ENCODE results near the gene FOXO6. TPM values are rescaled to one million over a fixed set of nuclear protein-coding genes. Genes with fewer than 3 reads are reported as not detected.

FOXO6 gene
- polyA plus RNA-seq, 4 donors: 0.34 to 4.1 TPM; not detected in 2

DNA sequence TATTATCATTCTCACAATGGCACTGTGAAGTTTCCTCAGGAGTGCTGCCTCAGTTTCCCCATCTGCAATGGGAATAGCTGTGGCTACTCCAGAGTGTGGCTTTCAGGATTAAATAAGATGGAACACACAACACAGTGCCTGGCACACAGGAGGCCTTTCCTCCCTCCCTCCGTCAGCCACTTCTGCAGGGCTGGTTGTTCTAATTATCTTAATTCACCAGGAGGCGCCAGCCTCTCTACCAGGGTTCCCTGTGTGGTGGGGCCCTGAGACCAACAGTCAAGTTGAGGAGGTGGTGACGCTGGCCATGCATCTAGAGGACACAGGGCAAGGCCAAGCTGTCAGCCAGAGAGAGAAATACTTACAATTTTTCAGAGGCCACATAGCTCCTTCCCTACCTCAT, 6.3 kb upstream of the FOXO6 start:
- H3K4me3 ChIP-seq (ENCODE audit: low read depth in 1 of 3, low read length in 3 of 3): no peak overlapping the region
- FAIRE-seq: no peak
- H3K9me3 ChIP-seq (ENCODE audit: control insufficient read depth in 2 of 2, insufficient read depth in 1 of 2, low read depth in 1 of 2, low read length in 1 of 2): no peaks in the 10 kb centered on the region
- WGBS, 3 donors: 90 to 95% (median 92%) methylated on average over 3 of the region's 3 CpGs
- H3K27ac ChIP-seq (ENCODE audit: low read depth in 1 of 3, low read length in 2 of 3): no peak overlapping the region
- H3K4me1 ChIP-seq (ENCODE audit: control insufficient read depth in 3 of 3, insufficient read depth in 2 of 3, low read depth in 1 of 3, low read length in 2 of 3): peaks cover 0 to 24% (median 0%) of the 10 kb centered on the region in 3 donors
- no peak for DNase-seq
- no peaks in the 10 kb centered on the region for H3K36me3 ChIP-seq (ENCODE audit: control insufficient read depth in 3 of 3, insufficient read depth in 2 of 3, low read depth in 1 of 3, low read length in 3 of 3)
- H3K27me3 ChIP-seq (ENCODE audit: control insufficient read depth in 3 of 3, insufficient read depth in 3 of 3, low read length in 3 of 3): no peaks in the 10 kb centered on the region

DNA sequence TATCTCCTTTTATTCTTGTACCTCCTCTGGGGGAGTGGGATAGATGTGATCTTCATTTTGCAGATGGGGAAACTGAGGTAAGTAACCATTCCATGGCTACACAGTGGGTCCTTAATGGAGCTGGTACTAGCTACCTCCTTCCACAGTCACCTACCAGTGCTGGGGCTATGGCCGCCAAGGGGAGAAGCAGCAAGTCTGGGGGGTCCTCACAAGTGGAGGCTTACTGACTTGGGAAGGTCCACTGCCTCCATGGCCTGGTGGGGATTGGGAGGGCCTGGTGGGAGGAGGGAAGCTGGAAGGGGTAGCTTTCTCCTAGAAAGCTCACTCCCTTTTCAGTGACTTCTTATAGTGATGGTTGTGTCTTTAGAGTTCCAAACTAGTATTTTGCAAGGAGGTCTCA, 5.9 kb upstream of the FOXO6 start:
- 100% methylated on average over 1 of the region's 1 CpG for WGBS, 3 donors
- FAIRE-seq (no peak), DNase-seq (no peak)
- Histone ChIP-seq H3K9me3 (ENCODE audit: control insufficient read depth in 2 of 2, insufficient read depth in 1 of 2, low read depth in 1 of 2, low read length in 1 of 2) (no peaks in the 10 kb centered on the region), H3K4me1 (ENCODE audit: control insufficient read depth in 3 of 3, insufficient read depth in 2 of 3, low read depth in 1 of 3, low read length in 2 of 3) (peaks cover 0 to 28% (median 0%) of the 10 kb centered on the region in 3 donors), H3K27ac (ENCODE audit: low read depth in 1 of 3, low read length in 2 of 3) (no peak overlapping the region), H3K27me3 (ENCODE audit: control insufficient read depth in 3 of 3, insufficient read depth in 3 of 3, low read length in 3 of 3) (no peaks in the 10 kb centered on the region), H3K36me3 (ENCODE audit: control insufficient read depth in 3 of 3, insufficient read depth in 2 of 3, low read depth in 1 of 3, low read length in 3 of 3) (no peaks in the 10 kb centered on the region), H3K4me3 (ENCODE audit: low read depth in 1 of 3, low read length in 3 of 3) (no peak overlapping the region)

DNA sequence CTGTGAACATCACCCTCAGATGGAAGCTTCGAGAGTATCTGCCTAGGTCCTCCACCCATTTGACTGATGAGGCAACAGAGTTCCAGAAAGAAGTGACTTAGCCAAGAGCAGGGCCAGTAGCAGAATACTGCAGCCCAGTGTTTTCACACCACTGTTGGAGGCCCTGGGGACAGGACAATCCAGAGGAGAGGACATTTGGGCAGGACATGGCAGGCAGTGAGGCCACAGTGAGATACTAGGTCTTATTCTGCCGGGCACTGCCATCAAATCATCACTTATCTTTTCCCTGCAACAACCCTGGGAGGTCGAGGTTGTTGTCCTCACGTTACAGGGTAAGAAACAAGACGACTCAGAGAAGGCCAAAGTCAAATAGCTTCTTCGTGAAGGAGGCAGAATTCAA, 5.5 kb upstream of the FOXO6 start:
- WGBS, 3 donors: 63 to 74% (median 73%) methylated on average over 6 of the region's 6 CpGs
- FAIRE-seq: no peak
- no peaks in the 10 kb centered on the region for H3K27me3 ChIP-seq (ENCODE audit: control insufficient read depth in 3 of 3, insufficient read depth in 3 of 3, low read length in 3 of 3)
- H3K4me1 ChIP-seq (ENCODE audit: control insufficient read depth in 3 of 3, insufficient read depth in 2 of 3, low read depth in 1 of 3, low read length in 2 of 3): peaks cover 0 to 32% (median 0%) of the 10 kb centered on the region in 3 donors
- no peaks in the 10 kb centered on the region for H3K9me3 ChIP-seq (ENCODE audit: control insufficient read depth in 2 of 2, insufficient read depth in 1 of 2, low read depth in 1 of 2, low read length in 1 of 2)
- no peak overlapping the region for H3K27ac ChIP-seq (ENCODE audit: low read depth in 1 of 3, low read length in 2 of 3)
- no peak overlapping the region for H3K4me3 ChIP-seq (ENCODE audit: low read depth in 1 of 3, low read length in 3 of 3)
- DNase-seq: no peak
- H3K36me3 ChIP-seq (ENCODE audit: control insufficient read depth in 3 of 3, insufficient read depth in 2 of 3, low read depth in 1 of 3, low read length in 3 of 3): no peaks in the 10 kb centered on the region

DNA sequence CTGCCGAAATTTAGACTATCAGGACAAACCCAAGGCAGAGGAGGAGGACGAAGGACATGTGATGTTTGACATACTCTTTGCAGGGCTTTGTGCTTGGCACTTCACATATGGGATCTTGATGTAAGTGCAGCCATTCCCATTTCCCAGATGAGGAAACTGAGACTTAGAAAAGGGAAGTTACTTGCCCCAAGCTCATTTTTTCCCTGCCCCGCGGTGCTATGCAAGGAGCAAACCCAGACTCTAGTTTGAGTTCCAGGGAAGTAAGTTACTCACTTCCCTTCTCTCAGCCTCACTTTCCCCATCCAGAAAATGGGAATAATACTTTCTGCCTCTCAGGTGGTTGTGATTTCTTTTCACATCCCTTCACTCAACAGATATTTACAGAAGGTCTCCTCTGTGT, 4.5 kb upstream of the FOXO6 start:
- FAIRE-seq: no peak
- Histone ChIP-seq H3K36me3 (ENCODE audit: control insufficient read depth in 3 of 3, insufficient read depth in 2 of 3, low read depth in 1 of 3, low read length in 3 of 3) (no peaks in the 10 kb centered on the region), H3K9me3 (ENCODE audit: control insufficient read depth in 2 of 2, insufficient read depth in 1 of 2, low read depth in 1 of 2, low read length in 1 of 2) (no peaks in the 10 kb centered on the region), H3K27ac (ENCODE audit: low read depth in 1 of 3, low read length in 2 of 3) (no peak overlapping the region), H3K4me3 (ENCODE audit: low read depth in 1 of 3, low read length in 3 of 3) (no peak overlapping the region), H3K27me3 (ENCODE audit: control insufficient read depth in 3 of 3, insufficient read depth in 3 of 3, low read length in 3 of 3) (no peaks in the 10 kb centered on the region), H3K4me1 (ENCODE audit: control insufficient read depth in 3 of 3, insufficient read depth in 2 of 3, low read depth in 1 of 3, low read length in 2 of 3) (peaks cover 0 to 32% (median 0%) of the 10 kb centered on the region in 3 donors)
- WGBS, 3 donors: 92 to 97% (median 92%) methylated on average over 4 of the region's 4 CpGs
- no peak for DNase-seq

DNA sequence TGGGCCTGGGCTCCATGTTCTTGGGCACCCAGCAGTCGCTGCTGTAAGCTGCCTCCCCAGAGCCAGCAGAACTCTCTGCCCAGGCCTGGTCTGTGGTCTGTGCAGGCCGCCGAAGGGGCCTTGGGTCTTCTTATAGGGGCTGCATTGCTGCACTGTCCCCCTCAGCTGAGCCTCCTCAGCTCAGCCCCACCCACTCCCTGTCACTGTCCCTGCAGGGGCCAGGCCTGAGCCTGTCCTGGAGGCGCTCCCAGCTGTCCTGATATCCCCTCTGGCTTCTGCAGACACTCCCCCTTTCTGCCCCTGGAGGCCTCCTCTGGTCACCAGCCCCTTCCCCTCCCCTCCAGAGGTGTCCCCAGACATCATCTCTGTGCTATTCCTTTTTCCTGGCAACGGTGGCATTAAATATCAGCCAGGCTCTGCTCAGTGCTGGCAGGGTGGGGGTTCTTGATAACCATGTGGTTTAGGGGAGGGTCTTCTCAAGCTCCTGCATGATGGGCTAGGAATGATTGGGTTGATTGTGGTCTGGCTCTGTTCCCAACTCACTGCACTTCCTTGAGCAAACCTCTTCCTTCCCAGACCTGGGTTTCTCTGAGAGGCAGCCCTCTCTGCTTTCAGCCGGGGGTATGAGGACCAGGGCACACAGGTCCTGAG, 3.7 kb upstream of the FOXO6 start:
- no peaks in the 10 kb centered on the region for H3K36me3 ChIP-seq (ENCODE audit: control insufficient read depth in 3 of 3, insufficient read depth in 2 of 3, low read depth in 1 of 3, low read length in 3 of 3)
- WGBS, 3 donors: 45 to 56% (median 54%) methylated on average over 6 of the region's 6 CpGs
- H3K27me3 ChIP-seq (ENCODE audit: control insufficient read depth in 3 of 3, insufficient read depth in 3 of 3, low read length in 3 of 3): peaks cover 0 to 6% (median 3%) of the 10 kb centered on the region in 3 donors
- no peak overlapping the region for H3K4me3 ChIP-seq (ENCODE audit: low read depth in 1 of 3, low read length in 3 of 3)
- H3K27ac ChIP-seq (ENCODE audit: low read depth in 1 of 3, low read length in 2 of 3): no peak overlapping the region
- H3K4me1 ChIP-seq (ENCODE audit: control insufficient read depth in 3 of 3, insufficient read depth in 2 of 3, low read depth in 1 of 3, low read length in 2 of 3): peaks cover 2 to 38% (median 3%) of the 10 kb centered on the region in 3 donors
- FAIRE-seq: no peak
- no peak for DNase-seq
- no peaks in the 10 kb centered on the region for H3K9me3 ChIP-seq (ENCODE audit: control insufficient read depth in 2 of 2, insufficient read depth in 1 of 2, low read depth in 1 of 2, low read length in 1 of 2)

DNA sequence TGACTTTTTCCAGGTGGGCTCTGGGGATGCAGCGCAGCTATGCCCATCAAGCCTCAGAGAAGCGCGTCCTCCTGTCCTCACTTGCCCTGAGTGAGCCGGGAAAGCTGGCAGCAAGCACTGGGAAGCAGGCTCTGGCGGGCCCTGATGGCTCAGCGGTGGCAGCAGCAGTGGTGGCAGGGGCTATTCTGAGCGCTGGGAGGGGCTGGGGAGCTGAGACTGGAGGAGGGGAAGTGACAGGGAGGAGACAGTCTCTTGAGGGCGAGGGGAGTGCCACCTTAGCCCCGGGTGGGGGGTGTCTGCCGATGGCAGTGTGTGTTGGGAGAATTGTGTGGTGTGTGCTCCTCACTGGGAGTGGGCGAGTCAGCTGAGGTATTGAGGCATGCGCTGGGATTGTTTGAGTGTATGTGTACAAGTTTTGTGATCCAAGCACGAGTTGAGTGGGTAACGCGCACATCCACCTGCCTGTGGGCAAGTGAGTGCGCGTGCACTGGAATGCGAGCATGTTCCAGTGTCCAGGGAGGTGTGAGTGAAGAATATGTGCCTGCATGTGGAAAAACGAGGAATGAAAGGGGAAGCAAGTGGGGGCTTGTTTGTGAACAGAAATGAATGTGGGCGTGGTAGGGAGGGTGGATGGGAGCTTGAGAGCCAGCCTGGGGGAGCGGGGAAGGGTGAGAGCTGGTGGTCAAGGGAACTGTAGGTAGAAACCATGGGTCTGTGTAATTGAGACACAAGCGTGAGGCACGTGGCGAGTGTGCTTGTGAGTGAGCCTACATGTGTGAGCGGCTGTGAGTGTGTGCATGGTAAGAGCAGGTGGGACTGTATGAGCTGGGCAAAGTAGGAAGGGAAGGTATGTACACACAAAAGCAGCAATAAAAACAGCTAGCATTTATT, 2.9 kb upstream of the FOXO6 start:
- DNase-seq: peak in 1 of 2 donors; percentile 53
- Histone ChIP-seq H3K27ac (ENCODE audit: low read depth in 1 of 3, low read length in 2 of 3) (no peak overlapping the region), H3K36me3 (ENCODE audit: control insufficient read depth in 3 of 3, insufficient read depth in 2 of 3, low read depth in 1 of 3, low read length in 3 of 3) (no peaks in the 10 kb centered on the region), H3K4me1 (ENCODE audit: control insufficient read depth in 3 of 3, insufficient read depth in 2 of 3, low read depth in 1 of 3, low read length in 2 of 3) (peaks cover 2 to 46% (median 3%) of the 10 kb centered on the region in 3 donors), H3K27me3 (ENCODE audit: control insufficient read depth in 3 of 3, insufficient read depth in 3 of 3, low read length in 3 of 3) (peaks cover 0 to 14% (median 3%) of the 10 kb centered on the region in 3 donors), H3K4me3 (ENCODE audit: low read depth in 1 of 3, low read length in 3 of 3) (no peak overlapping the region), H3K9me3 (ENCODE audit: control insufficient read depth in 2 of 2, insufficient read depth in 1 of 2, low read depth in 1 of 2, low read length in 1 of 2) (no peaks in the 10 kb centered on the region)
- FAIRE-seq: no peak
- WGBS, 3 donors: 61 to 69% (median 62%) methylated on average over 25 of the region's 25 CpGs

DNA sequence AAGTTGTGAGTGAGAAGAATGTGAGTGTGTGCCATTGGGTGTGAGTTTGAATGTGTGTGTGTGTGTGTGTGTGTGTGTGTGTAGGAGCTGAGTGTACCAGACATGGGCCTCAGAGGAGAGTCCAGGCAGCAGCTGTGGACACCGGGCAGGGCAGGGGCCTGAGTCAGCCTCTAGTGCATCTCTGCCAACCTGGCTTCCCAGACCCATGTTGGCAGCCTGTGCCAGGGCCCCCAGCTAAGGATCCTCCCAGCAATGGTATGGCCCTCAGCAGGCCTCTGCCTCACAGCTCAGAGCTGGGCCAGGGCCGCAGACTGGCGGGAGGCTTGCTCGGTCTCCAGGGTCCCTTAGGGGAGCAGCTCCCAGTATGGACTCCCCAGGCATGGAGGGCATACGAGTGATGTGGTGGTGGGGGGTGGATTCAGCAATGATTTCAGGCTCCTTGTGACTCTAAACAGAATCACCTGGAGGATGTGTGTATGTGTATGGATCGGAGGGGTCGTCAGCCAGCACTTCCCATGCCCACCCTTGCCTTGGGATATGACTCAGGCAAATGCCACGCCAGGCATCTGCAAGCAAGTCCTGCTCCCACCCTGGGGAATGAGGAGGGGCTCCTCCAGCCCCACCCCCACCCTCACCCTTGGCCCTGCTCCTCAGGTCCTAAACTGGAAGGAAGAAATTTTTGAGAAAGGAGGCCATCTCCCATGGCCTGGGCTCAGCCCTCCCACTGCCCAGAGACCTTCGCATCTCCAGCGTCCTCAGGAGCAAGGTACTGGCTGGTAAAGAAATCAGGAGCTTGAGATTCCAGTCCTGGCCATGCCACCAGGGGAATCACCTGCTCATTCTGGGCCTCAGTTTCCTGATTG, 1.8 kb upstream of the FOXO6 start:
- no peaks in the 10 kb centered on the region for H3K9me3 ChIP-seq (ENCODE audit: control insufficient read depth in 2 of 2, insufficient read depth in 1 of 2, low read depth in 1 of 2, low read length in 1 of 2)

More for the DNA sequence above, 1.8 kb upstream of the FOXO6 start:
- no peak for FAIRE-seq
- no peak overlapping the region for H3K4me3 ChIP-seq (ENCODE audit: low read depth in 1 of 3, low read length in 3 of 3)
- no peak for DNase-seq
- no peak overlapping the region for H3K27ac ChIP-seq (ENCODE audit: low read depth in 1 of 3, low read length in 2 of 3)
- 88 to 92% (median 91%) methylated on average over 10 of the region's 10 CpGs for WGBS, 3 donors
- H3K36me3 ChIP-seq (ENCODE audit: control insufficient read depth in 3 of 3, insufficient read depth in 2 of 3, low read depth in 1 of 3, low read length in 3 of 3): peaks cover 0 to 1% (median 0%) of the 10 kb centered on the region in 3 donors
- H3K4me1 ChIP-seq (ENCODE audit: control insufficient read depth in 3 of 3, insufficient read depth in 2 of 3, low read depth in 1 of 3, low read length in 2 of 3): peaks cover 2 to 46% (median 3%) of the 10 kb centered on the region in 3 donors
- peaks cover 0 to 16% (median 6%) of the 10 kb centered on the region in 3 donors for H3K27me3 ChIP-seq (ENCODE audit: control insufficient read depth in 3 of 3, insufficient read depth in 3 of 3, low read length in 3 of 3)
